ENCODE results near the gene TAMM41.

DNA sequence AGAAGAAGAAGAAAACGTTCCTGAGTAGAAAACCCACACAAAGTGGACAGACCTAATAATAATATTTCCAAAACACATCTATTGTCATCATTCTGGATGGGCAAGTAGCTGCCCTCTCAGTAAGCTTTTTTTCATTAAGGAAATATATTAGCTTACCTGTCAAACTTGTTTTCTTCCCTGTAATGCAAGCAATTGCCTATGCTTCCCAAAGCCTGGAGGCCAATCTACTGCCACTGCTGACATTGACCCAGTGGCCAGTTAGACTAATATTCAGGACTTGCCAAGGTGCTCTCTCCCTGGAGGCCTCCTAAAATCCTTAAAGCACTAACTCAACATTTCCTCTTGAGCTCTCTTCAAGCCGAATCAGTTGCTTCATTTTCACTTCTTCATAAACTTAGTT, 86.7 kb downstream of the TAMM41 start:
- no peak for TF ChIP-seq POLR2AphosphoS5 (IDR thresholded peaks at IDR 0.05)
- TF ChIP-seq, protein P1, sequence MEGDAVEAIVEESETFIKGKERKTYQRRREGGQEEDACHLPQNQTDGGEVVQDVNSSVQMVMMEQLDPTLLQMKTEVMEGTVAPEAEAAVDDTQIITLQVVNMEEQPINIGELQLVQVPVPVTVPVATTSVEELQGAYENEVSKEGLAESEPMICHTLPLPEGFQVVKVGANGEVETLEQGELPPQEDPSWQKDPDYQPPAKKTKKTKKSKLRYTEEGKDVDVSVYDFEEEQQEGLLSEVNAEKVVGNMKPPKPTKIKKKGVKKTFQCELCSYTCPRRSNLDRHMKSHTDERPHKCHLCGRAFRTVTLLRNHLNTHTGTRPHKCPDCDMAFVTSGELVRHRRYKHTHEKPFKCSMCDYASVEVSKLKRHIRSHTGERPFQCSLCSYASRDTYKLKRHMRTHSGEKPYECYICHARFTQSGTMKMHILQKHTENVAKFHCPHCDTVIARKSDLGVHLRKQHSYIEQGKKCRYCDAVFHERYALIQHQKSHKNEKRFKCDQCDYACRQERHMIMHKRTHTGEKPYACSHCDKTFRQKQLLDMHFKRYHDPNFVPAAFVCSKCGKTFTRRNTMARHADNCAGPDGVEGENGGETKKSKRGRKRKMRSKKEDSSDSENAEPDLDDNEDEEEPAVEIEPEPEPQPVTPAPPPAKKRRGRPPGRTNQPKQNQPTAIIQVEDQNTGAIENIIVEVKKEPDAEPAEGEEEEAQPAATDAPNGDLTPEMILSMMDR (IDR thresholded peaks at IDR 0.05) = no peak
- no peak for TF ChIP-seq POLR2A (IDR thresholded peaks at IDR 0.05)

All from transverse colon (tissue), 4 donors.